Tibial nerve (tissue), 4 donors: ENCODE data around the gene SGPP2.

Source experiments
- CTCF ChIP-seq, 5 experiments: fragments of 200-600 bp in 3 of 5; fragments of 450-650 bp in 2 of 5; sonication (generic) in 3 of 5; IDR thresholded peaks; one replicate each; pipeline ENCODE4 v1.5.1; 2016 to 2019; ENCODE audit warnings: antibody characterized with exemption in 5 of 5, mild to moderate bottlenecking in 3 of 5, moderate library complexity in 2 of 5
- EP300 ChIP-seq, 2 donors: sonication (generic); formaldehyde crosslinking; IDR thresholded peaks; one replicate each; pipeline ENCODE4 v1.6.1; 2017; ENCODE audit warnings: antibody characterized with exemption in 2 of 2, mild to moderate bottlenecking in 1 of 2
- POLR2A ChIP-seq, 2 donors: fragments of 450-650 bp; IDR thresholded peaks; one replicate each; pipeline ENCODE4 v1.6.1; 2017; ENCODE audit warnings: antibody characterized with exemption in 2 of 2, mild to moderate bottlenecking in 2 of 2, moderate library complexity in 2 of 2

GRCh38 chr2:222398446-222398885 is 25.9 kb upstream of the SGPP2 start:
- TF ChIP-seq EP300 (IDR thresholded peaks at IDR 0.05) (no peak), CTCF (IDR thresholded peaks at IDR 0.05) (no peak), POLR2A (IDR thresholded peaks at IDR 0.05) (no peak)
